NCI-H82 (cell line): ENCODE results near the gene PPP4R1.
A peak's percentile ranks its signal among the peaks of the same experiment; 100 is the strongest.

ENCODE experiments used
- DNase-seq: peaks from one replicate; lab custom pipeline; 2025; lab: John Stamatoyannopoulos, UW

The PPP4R1 gene

GRCh38 chr18:9506046-9506792 lies 108.1 kb downstream of the PPP4R1 start:
- DNase-seq, result peak; percentile 64
